NCI-H2196 treated with DMSO at 0.1 percent for 48 hours (cell line): ENCODE data around the gene SVOP.

ENCODE experiments used
- DNase-seq: peaks from one replicate; lab custom pipeline; 2025; ENCODE audit not compliant: unreplicated experiment; lab: John Stamatoyannopoulos, UW

The SVOP gene

GRCh38 chr12:108858311-108859074 lies 162.4 kb downstream of the SVOP start:
- no peak for DNase-seq
